Thymus (tissue), 11 donors: ENCODE data around the gene SLC48A1. TPM values are rescaled to one million over a fixed set of nuclear protein-coding genes. Genes with fewer than 3 reads are reported as not detected.

Experiments
- DNase-seq, 9 donors: peaks; one replicate each; pipeline ENCODE4 v3.0.0-alpha.2; 2013; ENCODE audit warnings: low spot score in 9 of 9, low read depth in 6 of 9, missing footprints in 1 of 9
- H3K27ac ChIP-seq, 2 donors: one replicate each; pipeline ENCODE4 v1.5.1; 2013; ENCODE audit warnings: control low read depth in 1 of 2, low read depth in 1 of 2, low read length in 1 of 2, mild to moderate bottlenecking in 1 of 2, moderate library complexity in 1 of 2
- H3K27me3 ChIP-seq, 2 donors: one replicate each; pipeline ENCODE4 v1.5.1; 2013; ENCODE audit warnings: low read length in 1 of 2; ENCODE audit not compliant: control insufficient read depth in 2 of 2, insufficient read depth in 1 of 2
- H3K36me3 ChIP-seq, 2 donors: one replicate each; pipeline ENCODE4 v1.5.1; 2013; ENCODE audit warnings: low read length in 1 of 2, mild to moderate bottlenecking in 1 of 2, moderate library complexity in 1 of 2; ENCODE audit not compliant: control insufficient read depth in 2 of 2, insufficient read depth in 2 of 2
- H3K4me1 ChIP-seq, 2 donors: one replicate each; pipeline ENCODE4 v1.5.1; 2013; ENCODE audit warnings: low read length in 2 of 2; ENCODE audit not compliant: control insufficient read depth in 2 of 2, insufficient read depth in 2 of 2
- H3K4me3 ChIP-seq, 2 donors: one replicate each; pipeline ENCODE4 v1.5.1; 2013; ENCODE audit warnings: low read length in 2 of 2, control low read depth in 1 of 2, mild to moderate bottlenecking in 1 of 2
- H3K9me3 ChIP-seq, 2 donors: one replicate each; pipeline ENCODE4 v1.5.1; 2013; ENCODE audit warnings: low read length in 1 of 2, mild to moderate bottlenecking in 1 of 2; ENCODE audit not compliant: control insufficient read depth in 2 of 2, insufficient read depth in 1 of 2
- WGBS: extraction: QIAGEN DNeasy Blood & Tissue Kit; methylation state at CpG from one replicate; pipeline ENCODE4 v1.1.7; 2013; 5-methylcytosine and 5-hydroxymethylcytosine counted together
- polyA plus RNA-seq: library from polyadenylated mRNA; stranded (reverse); fragments of 200-250 nt; gene quantifications from one replicate; pipeline ENCODE4 v1.2.3, GENCODE V29; 2013
- total RNA-seq: library from RNA; stranded (reverse); fragments of 120-200 nt; gene quantifications from one replicate; pipeline ENCODE4 v1.2.4, GENCODE V29; 2013
- donor health status: healthy.

Gene SLC48A1
- total and polyA plus RNA-seq, 2 donors = 4.5 to 9.3 TPM

GRCh38 chr12:47741340-47741703, 31.7 kb upstream of the SLC48A1 start:
- peaks cover 7 to 23% of the 10 kb centered on the region in 2 donors for H3K4me1 ChIP-seq
- DNase-seq = peak in 1 of 9 donors; percentile 37

GRCh38 chr12:47742253-47742825, 30.7 kb upstream of the SLC48A1 start:
- peaks cover 0 to 19% of the 10 kb centered on the region in 2 donors for H3K27me3 ChIP-seq

More at GRCh38 chr12:47741340-47741703, 31.7 kb upstream of the SLC48A1 start:
- Histone ChIP-seq H3K27ac (no peak overlapping the region), H3K9me3 (no peaks in the 10 kb centered on the region), H3K36me3 (no peaks in the 10 kb centered on the region), H3K27me3 (peaks cover 0 to 14% of the 10 kb centered on the region in 2 donors), H3K4me3 (no peak overlapping the region)
- 2% methylated on average over 4 of the region's 4 CpGs for WGBS

GRCh38 chr12:47743311-47743860, 29.7 kb upstream of the SLC48A1 start:
- 96% methylated on average over 9 of the region's 9 CpGs for WGBS
- H3K36me3 ChIP-seq = no peaks in the 10 kb centered on the region
- no peak overlapping the region for H3K4me3 ChIP-seq
- no peak overlapping the region for H3K27ac ChIP-seq
- peaks cover 7 to 23% of the 10 kb centered on the region in 2 donors for H3K4me1 ChIP-seq
- no peak for DNase-seq
- H3K27me3 ChIP-seq = peaks cover 0 to 22% of the 10 kb centered on the region in 2 donors
- no peaks in the 10 kb centered on the region for H3K9me3 ChIP-seq

More at GRCh38 chr12:47742253-47742825, 30.7 kb upstream of the SLC48A1 start:
- Histone ChIP-seq H3K4me3 (no peak overlapping the region), H3K27ac (no peak overlapping the region), H3K4me1 (peaks cover 7 to 23% of the 10 kb centered on the region in 2 donors), H3K9me3 (no peaks in the 10 kb centered on the region), H3K36me3 (no peaks in the 10 kb centered on the region)
- 80% methylated on average over 7 of the region's 7 CpGs for WGBS
- DNase-seq = peak in 6 of 9 donors; percentile 39 to 70 (median 58)

GRCh38 chr12:47744005-47744651, 28.9 kb upstream of the SLC48A1 start:
- Histone ChIP-seq H3K4me1 (peaks cover 7 to 21% of the 10 kb centered on the region in 2 donors), H3K4me3 (no peak overlapping the region), H3K9me3 (no peaks in the 10 kb centered on the region), H3K36me3 (no peaks in the 10 kb centered on the region), H3K27ac (no peak overlapping the region), H3K27me3 (peaks cover 0 to 24% of the 10 kb centered on the region in 2 donors)
- 53% methylated on average over 10 of the region's 10 CpGs for WGBS
- peak in 4 of 9 donors; percentile 43 to 72 (median 58) for DNase-seq

- 85% methylated on average over 8 of the region's 8 CpGs for WGBS
- no peaks in the 10 kb centered on the region for H3K9me3 ChIP-seq
- peaks cover 0 to 25% of the 10 kb centered on the region in 2 donors for H3K27me3 ChIP-seq
- H3K4me1 ChIP-seq = peaks cover 7 to 16% of the 10 kb centered on the region in 2 donors
- DNase-seq = no peak
- H3K4me3 ChIP-seq = no peak overlapping the region
- no peaks in the 10 kb centered on the region for H3K36me3 ChIP-seq
- no peak overlapping the region for H3K27ac ChIP-seq
Observed at GRCh38 chr12:47744778-47745436, 28.1 kb upstream of the SLC48A1 start.

- Histone ChIP-seq H3K9me3 (no peaks in the 10 kb centered on the region), H3K27ac (no peak overlapping the region), H3K4me3 (no peak overlapping the region), H3K27me3 (peaks cover 0 to 25% of the 10 kb centered on the region in 2 donors), H3K4me1 (peaks cover 7 to 14% of the 10 kb centered on the region in 2 donors), H3K36me3 (no peaks in the 10 kb centered on the region)
- 96% methylated on average over 16 of the region's 16 CpGs for WGBS
- no peak for DNase-seq
Observed at GRCh38 chr12:47745485-47746041, 27.5 kb upstream of the SLC48A1 start.

GRCh38 chr12:47746073-47746472, 27.0 kb upstream of the SLC48A1 start:
- no peak for DNase-seq
- no peak overlapping the region for H3K4me3 ChIP-seq
- H3K27me3 ChIP-seq = peaks cover 0 to 25% of the 10 kb centered on the region in 2 donors
- no peaks in the 10 kb centered on the region for H3K36me3 ChIP-seq
- no peak overlapping the region for H3K27ac ChIP-seq
- no peaks in the 10 kb centered on the region for H3K9me3 ChIP-seq
- WGBS = 97% methylated on average over 5 of the region's 5 CpGs
- peaks cover 7 to 10% of the 10 kb centered on the region in 2 donors for H3K4me1 ChIP-seq

GRCh38 chr12:47746523-47746922, 26.5 kb upstream of the SLC48A1 start:
- WGBS = 95% methylated on average over 7 of the region's 7 CpGs
- no peaks in the 10 kb centered on the region for H3K9me3 ChIP-seq
- H3K36me3 ChIP-seq = no peaks in the 10 kb centered on the region
- no peak overlapping the region for H3K27ac ChIP-seq
- no peak for DNase-seq
- no peak overlapping the region for H3K4me3 ChIP-seq
- peaks cover 2 to 5% of the 10 kb centered on the region in 2 donors for H3K4me1 ChIP-seq
- H3K27me3 ChIP-seq = peaks cover 0 to 25% of the 10 kb centered on the region in 2 donors
